Left forelimb (tissue), 1 donor: ENCODE measurements around the gene RCN2.

Experiments used
- DNase-seq: peaks from one replicate; pipeline ENCODE4 v3.0.0-alpha.2; 2018; ENCODE audit warnings: low spot score

RCN2 gene

GRCh38 chr15:76994496-76994895 is 62.9 kb downstream of the RCN2 start:
- DNase-seq: peak; percentile 57

- DNase-seq: peak; percentile 79
Observed at GRCh38 chr15:76994971-76995945, 63.7 kb downstream of the RCN2 start, which contains the start of gene PSTPIP1. Gene PSTPIP1 (plus strand): TSS chr15:76995126. CDS start chr15:76995574, 448 bp downstream.

GRCh38 chr15:76996076-76996525 is 64.6 kb downstream of the RCN2 start:
- no peak for DNase-seq

- no peak for DNase-seq
Observed at GRCh38 chr15:76996526-76997401, 65.2 kb downstream of the RCN2 start.

GRCh38 chr15:76998663-76999285 is 67.2 kb downstream of the RCN2 start:
- no peak for DNase-seq

- DNase-seq: no peak
Observed at GRCh38 chr15:76999996-77000395, 68.4 kb downstream of the RCN2 start.

- no peak for DNase-seq
Observed at GRCh38 chr15:77001351-77001750, 69.8 kb downstream of the RCN2 start.

- no peak for DNase-seq
Observed at GRCh38 chr15:77001966-77002365, 70.4 kb downstream of the RCN2 start.

- DNase-seq: no peak
Observed at GRCh38 chr15:77002436-77002835, 70.9 kb downstream of the RCN2 start.

- DNase-seq: no peak
Observed at GRCh38 chr15:77002954-77003912, 71.7 kb downstream of the RCN2 start.
